Keratinocyte (primary cell): ENCODE results near the gene KCNMA1.

ENCODE experiments used
- EZH2 ChIP-seq: IDR thresholded peaks from one replicate; pipeline ENCODE4 v1.6.1; 2012; ENCODE audit warnings: inconsistent platforms, mild to moderate bottlenecking, low read length, moderate library complexity
- TF ChIP-seq, protein P1 (sequence below), 3 experiments: IDR thresholded peaks in 1 of 3; conservative IDR thresholded peaks in 1 of 3; optimal IDR thresholded peaks in 1 of 3; 2 replicates in 2 of 3; 3 replicates in 1 of 3; pipeline versions ENCODE3 to v1.5.1; 2011; ENCODE audit warnings: low read length in 3 of 3, mild to moderate bottlenecking in 3 of 3, moderate library complexity in 2 of 3, control low read depth in 1 of 3, inconsistent platforms in 1 of 3; ENCODE audit not compliant: insufficient read depth in 2 of 3; ENCODE audit errors: extremely low read depth in 1 of 3

DNA sequence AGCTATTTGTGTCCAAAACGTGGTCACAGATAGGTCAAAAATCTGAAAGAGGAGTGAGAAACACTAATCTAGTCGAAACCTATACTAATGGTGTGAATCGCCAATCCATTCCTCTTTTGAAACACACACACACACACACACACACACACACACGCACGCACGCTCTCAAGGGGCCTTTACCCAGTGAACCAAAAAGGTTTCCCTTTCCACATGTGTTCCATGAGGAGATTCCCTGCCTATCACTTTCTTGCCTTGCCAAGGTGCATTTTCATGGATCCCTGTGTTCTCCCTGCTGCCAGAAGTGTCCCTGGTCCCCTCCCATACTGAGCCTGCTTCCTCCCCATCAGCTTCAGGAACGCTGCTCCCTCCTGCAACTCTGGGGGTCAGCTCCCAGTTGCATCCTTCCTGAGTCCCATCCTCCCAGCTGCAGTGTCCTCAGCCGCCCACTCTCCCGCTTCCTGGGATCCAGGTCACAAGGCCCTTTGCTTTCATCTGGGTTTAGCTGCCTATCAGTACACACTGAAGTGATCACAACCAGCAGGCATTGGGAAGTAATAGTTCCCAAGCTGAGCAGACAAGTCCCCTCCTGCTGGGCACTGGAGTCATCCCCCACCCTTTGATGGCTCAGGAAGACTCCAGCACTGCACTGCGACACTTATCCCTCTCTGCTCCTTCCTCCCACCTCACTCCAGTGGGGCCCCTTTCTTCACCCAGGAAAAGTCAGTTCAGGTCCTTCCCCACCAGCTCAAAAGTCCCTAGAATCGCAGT, 49.2 kb upstream of the KCNMA1 start:
- TF ChIP-seq, protein P1, sequence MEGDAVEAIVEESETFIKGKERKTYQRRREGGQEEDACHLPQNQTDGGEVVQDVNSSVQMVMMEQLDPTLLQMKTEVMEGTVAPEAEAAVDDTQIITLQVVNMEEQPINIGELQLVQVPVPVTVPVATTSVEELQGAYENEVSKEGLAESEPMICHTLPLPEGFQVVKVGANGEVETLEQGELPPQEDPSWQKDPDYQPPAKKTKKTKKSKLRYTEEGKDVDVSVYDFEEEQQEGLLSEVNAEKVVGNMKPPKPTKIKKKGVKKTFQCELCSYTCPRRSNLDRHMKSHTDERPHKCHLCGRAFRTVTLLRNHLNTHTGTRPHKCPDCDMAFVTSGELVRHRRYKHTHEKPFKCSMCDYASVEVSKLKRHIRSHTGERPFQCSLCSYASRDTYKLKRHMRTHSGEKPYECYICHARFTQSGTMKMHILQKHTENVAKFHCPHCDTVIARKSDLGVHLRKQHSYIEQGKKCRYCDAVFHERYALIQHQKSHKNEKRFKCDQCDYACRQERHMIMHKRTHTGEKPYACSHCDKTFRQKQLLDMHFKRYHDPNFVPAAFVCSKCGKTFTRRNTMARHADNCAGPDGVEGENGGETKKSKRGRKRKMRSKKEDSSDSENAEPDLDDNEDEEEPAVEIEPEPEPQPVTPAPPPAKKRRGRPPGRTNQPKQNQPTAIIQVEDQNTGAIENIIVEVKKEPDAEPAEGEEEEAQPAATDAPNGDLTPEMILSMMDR (optimal IDR thresholded peaks at IDR 0.05 in 1 of 3, IDR thresholded peaks at IDR 0.05 in 1 of 3, conservative IDR thresholded peaks at IDR 0.05 in 1 of 3; ENCODE audit: extremely low read depth in 1 of 3, insufficient read depth in 2 of 3, low read length in 3 of 3) = no peak
- TF ChIP-seq EZH2 = no peak
